Hematopoietic multipotent progenitor cell (in vitro differentiated cells): Measurements from ENCODE around the gene ESR1. TPM values are rescaled to one million over a fixed set of nuclear protein-coding genes. Genes with fewer than 3 reads are reported as not detected.

ENCODE experiments used
- DNase-seq, 3 donors: peaks; one replicate each; pipeline ENCODE4 v3.0.0-alpha.2; 2011 to 2015; ENCODE audit warnings: low read depth in 2 of 3, low spot score in 2 of 3
- total RNA-seq: library from RNA; depleted of rRNA; stranded (reverse); fragments of >200 nt; gene quantifications from one replicate; pipeline ENCODE4 v1.2.3, GENCODE V29; 2012

ESR1 gene
- total RNA-seq, 1 donor: 1.9 TPM

DNA sequence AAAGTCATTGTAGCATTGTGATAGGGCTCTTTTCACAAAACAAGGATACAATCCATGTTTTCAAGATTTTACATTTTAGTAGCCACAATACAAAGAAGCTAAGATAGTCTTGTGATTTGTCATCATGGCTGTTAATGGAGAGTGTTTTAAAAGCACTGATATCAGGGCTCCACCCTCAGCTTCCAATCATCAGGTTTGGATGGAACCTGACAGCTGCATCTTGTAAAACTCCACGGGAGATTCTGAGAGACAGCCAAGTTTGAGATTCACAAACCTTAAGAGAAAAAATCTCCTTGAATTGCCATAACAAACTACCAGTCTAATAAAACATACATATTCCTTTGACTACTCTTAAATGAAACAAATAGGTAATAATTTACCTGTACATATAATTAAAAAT is 280.2 kb downstream of the ESR1 start:
- DNase-seq: no peak

DNA sequence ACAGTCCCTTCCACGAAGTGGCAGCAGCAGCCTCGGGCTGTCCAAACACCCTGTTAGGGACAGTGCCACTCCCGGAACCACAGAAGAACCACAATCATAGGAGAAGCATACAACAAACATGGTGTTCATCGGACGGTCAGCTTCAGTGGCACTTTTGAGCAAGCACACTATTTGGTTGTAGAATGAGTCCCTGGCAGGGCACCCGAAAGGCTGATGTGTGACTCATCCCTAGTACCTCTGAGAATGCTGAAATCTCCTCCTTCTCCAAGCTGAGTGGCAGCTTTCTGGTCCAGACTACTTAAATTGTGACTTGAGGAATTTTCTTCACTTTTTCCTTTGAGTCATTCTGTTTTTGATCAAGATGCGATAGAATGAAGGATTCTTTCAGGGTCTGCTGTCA is 282.5 kb downstream of the ESR1 start:
- DNase-seq: no peak

DNA sequence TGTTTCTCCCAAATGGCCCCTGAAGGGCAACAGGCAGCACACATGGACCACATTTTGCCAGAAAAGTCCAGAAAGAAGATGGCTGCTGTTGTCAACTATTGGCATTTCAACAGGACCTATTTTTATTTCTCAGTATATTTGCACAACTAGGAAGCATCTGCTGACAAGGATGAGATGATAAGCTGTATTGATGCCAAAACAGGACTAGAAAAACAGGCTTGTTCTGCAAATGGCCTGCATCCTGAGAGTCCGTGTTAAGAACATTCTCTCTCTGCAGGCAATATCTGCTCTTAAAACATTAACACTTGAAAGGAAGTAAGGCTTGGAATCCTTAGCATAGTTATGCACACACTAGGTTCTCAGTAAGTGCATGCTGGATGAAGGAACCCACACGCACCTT is 283.7 kb downstream of the ESR1 start:
- no peak for DNase-seq

DNA sequence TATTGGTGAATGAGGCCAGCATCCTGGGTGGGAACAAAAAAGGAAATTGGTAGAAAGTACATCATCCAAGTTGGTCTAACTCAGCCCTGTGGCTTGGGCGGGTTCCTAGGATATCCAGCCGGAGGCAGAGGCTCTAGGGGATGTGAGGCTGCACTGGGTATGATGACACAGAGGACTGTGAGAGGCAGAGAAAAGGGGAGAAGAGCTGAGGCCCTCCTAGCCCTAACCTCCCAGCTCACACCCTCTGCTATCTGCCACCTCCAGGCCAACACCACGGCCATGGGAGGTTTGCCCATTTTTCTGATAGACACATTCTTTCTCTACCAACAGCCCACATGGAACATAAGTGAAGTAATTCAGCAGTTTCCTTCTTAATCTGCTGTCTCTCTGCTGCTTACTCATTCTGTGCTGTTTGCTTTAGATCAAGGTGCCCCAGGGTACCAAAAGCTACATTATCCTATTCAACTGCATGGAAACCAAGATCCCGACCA is 284.4 kb downstream of the ESR1 start:
- no peak for DNase-seq

DNA sequence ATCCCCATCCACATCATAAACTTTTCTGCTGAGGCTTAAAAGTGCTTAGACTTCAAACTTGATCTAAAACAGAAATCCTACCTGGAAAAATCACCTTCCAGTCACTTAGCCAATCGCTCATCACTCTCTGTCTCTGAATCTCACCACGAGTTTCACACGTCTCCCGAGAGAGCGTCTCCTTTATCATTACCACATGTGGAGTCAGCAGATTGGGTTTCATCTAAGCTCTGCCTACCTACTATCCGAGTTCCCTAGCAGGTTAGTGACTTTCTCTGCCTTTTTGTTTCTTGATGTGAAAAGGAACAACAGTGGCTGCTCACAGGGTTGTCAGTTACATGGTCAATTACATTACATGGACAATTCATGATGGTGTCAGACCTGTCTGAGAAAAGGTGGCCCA is 286.2 kb downstream of the ESR1 start:
- DNase-seq: no peak

DNA sequence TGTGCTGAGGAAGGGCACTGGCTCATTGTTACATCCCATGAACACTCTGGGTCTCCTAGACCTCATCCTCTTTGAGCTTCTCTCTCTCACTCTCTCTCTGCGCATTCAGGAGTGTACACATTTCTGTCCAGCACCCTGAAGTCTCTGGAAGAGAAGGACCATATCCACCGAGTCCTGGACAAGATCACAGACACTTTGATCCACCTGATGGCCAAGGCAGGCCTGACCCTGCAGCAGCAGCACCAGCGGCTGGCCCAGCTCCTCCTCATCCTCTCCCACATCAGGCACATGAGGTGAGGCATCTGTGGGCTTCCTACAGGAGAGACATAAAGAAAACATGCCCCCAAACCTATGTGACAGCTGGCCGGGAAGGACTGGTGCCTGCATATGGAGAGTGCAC is 286.8 kb downstream of the ESR1 start:
- no peak for DNase-seq

DNA sequence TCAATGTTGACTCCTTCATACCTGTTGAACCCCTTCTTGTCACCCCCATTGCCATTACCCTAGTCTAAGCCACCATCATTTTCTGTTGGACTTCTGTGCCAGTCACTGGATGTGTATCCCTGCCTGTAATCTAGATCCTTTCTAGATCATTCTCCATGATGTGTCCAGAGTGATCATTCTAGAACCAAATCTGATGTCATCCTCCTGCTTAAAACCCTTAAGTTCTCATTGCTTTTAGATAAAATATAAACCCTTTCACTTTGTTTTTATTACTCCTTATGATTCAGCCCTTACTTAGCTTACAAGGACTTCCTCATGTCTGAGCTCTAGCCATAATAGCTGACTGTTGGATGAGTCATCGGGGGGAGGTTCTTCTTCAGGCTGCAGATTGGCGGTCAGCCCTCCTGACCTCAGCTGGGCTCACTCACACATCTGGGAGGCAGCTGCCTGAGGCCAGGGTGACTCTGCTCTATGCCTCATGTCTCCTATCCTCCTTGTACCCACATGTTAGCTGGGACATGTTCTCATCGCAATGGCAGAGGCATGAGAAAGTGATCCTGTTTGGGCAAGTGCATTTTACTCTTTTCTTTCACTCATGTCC is 287.6 kb downstream of the ESR1 start:
- DNase-seq: peak in 2 of 3 donors; percentile 39 to 62

DNA sequence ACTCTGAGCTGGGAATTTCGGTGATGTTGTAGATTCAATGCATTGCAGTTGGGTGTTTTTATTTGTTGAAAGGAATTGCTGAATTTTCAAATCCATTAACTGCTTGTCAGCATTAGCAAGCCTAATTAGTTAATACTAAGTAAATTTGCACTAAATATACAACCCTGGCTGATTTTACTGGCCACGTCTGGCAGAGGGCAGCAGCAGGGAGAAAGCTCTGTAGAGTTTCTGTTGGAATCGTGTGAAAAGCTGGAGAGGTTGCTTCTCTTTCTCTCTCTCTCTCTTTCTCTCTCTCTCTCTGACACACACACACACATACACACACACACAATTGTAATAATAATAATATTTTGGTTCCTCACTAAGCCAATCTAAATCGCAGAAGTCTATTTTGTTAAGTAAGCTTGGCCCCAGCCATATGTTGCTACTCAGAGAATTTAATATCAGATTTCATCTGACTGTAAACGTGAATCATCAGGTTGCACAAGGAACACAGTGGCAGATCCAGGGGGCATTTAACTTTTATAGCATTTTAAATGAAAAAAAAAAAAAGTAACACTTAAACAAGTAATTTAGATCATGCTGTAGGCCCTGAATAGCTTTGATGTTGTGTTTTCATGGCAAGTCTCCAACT is 289.5 kb downstream of the ESR1 start:
- DNase-seq: no peak

DNA sequence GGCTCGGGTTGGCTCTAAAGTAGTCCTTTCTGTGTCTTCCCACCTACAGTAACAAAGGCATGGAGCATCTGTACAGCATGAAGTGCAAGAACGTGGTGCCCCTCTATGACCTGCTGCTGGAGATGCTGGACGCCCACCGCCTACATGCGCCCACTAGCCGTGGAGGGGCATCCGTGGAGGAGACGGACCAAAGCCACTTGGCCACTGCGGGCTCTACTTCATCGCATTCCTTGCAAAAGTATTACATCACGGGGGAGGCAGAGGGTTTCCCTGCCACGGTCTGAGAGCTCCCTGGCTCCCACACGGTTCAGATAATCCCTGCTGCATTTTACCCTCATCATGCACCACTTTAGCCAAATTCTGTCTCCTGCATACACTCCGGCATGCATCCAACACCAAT is 291.2 kb downstream of the ESR1 start:
- DNase-seq: no peak

DNA sequence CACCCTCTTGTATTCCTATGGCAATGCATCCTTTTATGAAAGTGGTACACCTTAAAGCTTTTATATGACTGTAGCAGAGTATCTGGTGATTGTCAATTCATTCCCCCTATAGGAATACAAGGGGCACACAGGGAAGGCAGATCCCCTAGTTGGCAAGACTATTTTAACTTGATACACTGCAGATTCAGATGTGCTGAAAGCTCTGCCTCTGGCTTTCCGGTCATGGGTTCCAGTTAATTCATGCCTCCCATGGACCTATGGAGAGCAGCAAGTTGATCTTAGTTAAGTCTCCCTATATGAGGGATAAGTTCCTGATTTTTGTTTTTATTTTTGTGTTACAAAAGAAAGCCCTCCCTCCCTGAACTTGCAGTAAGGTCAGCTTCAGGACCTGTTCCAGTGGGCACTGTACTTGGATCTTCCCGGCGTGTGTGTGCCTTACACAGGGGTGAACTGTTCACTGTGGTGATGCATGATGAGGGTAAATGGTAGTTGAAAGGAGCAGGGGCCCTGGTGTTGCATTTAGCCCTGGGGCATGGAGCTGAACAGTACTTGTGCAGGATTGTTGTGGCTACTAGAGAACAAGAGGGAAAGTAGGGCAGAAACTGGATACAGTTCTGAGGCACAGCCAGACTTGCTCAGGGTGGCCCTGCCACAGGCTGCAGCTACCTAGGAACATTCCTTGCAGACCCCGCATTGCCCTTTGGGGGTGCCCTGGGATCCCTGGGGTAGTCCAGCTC is 292.1 kb downstream of the ESR1 start:
- no peak for DNase-seq

DNA sequence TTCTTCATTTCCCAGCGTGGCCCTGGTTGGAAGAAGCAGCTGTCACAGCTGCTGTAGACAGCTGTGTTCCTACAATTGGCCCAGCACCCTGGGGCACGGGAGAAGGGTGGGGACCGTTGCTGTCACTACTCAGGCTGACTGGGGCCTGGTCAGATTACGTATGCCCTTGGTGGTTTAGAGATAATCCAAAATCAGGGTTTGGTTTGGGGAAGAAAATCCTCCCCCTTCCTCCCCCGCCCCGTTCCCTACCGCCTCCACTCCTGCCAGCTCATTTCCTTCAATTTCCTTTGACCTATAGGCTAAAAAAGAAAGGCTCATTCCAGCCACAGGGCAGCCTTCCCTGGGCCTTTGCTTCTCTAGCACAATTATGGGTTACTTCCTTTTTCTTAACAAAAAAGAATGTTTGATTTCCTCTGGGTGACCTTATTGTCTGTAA is 292.7 kb downstream of the ESR1 start:
- no peak for DNase-seq

DNA sequence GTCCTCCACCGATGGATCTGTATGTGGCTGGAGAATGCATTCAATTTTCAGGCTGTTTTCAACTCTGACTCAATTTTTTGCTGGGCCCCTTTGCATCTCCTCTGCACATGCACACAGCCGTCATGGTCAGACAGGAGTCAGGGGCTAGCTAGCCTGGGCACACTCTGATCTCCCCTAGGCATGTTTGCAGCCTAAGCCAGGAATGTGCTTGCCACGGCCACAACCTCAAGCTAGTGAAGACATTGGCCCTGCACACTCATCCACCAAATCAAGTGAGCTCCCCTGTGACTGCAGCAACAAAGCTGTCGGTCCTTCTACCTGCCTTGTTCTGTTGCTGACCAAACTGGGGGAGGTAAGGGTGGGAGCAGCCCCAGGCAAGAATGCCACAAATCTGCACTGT is 300.5 kb downstream of the ESR1 start:
- DNase-seq: no peak

DNA sequence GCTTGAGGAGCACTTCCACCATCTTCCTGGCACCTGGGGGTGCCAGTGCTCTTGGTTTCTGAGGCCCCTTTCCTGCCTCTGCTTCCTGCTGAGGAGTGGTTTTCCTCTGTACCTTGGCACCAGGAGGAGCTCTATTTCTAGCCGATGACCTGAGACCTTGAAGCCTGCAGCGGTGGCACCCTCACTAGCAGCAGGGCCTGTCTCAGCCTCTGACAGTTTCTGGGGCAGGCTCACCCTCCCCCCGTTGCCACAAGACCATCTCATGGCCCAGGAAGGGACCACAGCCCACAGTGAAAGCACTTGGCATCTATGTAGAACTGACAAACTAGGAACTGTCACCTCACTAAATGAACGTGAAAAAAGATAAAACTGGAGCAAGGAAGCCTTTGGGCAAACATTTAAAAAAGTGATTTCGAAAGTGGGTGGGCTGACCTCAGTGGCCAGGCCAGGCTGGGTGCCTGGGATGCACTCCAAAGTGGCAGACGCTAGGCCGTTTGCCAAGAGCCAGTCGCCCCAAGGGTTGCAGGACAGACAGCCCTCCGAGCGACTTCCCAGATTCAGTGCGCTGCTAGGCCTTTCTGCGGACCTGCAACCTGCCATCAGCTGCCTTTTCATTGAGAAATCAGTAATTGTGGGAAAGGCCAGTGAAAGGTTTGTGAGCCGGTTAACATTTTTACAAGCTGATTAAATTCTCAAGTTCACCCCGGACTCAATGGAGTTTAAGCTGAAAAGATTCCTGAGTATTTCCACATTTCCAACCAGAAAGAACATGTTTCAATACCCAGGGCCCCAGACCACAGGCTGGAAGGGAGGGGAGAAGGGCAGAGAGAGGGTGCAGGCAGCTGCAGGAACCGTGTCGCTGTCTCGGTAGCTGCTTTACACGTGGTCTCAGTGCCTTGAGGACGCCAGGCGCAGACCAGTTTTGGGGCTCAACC is 303.7 kb downstream of the ESR1 start:
- DNase-seq: peak in 1 of 3 donors; percentile 32

DNA sequence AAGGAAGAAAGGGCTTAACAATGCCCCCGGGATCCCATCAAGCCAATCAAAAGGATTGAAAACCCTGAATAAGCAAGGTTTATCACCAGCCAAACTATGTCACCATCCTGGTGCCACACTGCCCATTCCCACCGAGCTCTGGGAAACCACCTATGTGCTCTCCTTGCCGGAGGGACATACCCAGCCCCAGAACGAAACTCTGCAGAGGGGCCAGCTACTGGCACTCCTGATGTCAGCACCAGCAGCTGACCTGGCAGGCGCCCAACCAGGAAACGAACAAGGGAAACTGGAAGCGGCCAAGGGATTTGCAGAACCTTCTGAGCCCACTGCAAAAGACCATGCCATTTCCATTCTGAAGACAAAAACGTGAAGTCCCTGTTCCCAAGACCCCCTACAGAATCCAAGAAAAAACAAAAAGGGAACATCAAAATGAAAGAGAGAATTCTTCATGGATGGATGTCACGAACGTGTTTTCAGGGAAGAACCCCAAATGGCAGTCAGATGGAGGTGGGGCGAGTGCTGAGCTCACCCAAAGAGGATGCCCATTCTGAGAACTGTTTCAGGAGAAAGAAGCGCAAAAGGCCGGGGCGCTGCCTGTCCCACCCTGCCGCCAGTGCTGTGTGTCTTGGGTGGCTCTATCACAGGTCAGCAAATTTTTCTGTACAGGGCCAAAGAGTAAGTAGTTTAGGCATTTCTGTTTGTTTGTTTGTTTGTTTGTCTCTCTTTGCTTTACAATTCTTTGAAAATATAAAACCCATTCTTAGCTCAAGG is 305.2 kb downstream of the ESR1 start:
- DNase-seq: peak in 1 of 3 donors; percentile 22

DNA sequence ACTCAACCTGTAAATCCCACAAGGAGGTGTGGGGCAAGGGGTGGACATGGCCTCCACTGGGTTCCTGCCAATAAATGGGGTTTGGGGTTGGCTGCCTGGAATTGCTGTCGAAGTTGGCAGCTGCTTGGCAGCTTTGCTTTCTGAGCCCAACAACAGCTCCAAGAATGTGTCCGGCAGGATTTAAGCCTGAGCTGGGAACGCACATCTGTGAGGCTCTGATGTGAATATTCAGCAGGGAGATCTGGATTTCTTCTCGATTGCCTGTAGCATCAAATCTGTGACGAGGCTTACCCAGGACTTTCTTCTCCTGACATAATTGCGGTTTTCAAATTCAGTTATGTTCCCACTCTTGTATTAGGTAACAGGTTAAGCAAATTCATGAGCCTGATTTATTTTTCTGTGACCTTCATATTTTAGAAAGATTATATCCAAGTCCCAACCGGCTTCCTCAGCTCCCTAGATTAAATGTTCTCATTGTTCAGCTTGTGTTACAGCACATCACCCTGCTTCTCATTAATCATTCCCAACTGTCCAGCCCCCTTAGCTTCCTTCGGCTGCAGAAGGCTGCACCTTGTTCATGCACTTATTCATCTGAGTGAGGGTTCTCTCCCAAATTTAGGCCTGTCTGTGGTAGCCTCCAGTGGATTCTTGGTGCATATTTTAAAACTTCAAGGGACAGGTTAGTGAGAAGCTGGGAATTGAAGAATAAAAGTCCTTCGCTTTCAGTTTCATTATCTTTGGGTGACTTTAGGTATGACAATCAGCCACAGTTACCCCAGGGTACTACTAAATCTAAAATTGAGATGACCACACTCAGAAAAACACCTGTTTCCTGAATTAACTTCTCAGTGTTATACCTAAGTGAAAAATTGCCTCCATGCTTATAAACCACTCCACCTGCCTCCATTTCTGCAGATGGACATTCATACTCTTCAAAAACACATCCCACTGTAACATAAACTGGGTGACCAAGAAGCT is 310.0 kb downstream of the ESR1 start:
- DNase-seq: peak in 1 of 3 donors; percentile 22

DNA sequence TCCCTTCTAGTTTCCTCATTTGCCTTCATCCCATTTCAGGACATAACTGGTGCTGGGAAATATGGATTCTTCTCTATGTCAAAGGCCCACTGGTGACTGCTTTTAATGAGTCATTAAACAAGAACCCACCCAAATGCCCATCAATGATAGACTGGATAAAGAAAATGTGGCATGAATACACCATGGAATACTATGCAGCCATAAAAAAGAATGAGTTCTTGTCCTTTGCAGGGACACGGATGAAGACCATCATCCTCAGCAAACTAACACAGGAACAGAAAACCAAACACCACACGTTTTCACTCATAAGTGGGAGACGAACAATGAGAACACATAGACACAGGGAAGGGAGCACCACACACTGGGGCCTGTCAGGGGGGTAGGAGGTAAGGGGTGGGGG is 310.7 kb downstream of the ESR1 start:
- DNase-seq: no peak

DNA sequence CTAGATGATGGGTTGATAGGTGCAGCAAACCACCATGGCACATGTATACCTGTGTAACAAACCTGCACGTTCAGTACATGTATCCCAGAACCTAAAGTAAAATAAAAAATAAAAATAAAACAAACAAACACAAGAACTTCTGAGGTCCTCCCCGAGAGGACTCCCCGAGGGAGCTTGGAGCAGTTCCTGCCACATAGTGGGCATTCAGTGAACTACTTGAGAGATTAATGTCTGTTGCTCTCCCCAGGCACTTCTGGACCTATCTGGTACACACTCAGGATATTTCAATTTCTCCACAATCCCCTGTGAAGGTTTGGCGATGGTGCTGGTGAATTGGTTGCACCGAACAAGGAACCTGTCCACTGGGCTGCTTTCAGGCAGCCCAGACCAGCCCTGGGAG is 311.2 kb downstream of the ESR1 start:
- no peak for DNase-seq

DNA sequence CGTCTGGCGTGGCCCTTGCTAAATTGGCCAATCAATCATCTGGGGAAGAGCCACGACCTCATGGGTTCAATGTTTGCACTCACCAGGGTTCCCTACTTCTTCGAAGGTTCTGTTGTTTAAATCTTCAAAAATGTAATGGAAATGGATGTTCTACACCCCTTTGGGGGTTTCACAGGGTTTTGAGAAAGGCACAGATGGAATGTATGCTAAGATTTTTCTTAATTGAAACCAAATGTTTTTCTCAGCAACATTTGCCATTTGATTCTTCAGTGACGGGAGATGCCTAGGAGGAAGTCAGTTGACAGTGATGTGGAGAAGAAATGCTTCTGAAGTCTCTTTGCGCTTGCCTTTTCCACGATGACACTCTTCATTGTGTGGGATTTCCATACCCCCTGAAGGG is 312.3 kb downstream of the ESR1 start:
- DNase-seq: no peak

DNA sequence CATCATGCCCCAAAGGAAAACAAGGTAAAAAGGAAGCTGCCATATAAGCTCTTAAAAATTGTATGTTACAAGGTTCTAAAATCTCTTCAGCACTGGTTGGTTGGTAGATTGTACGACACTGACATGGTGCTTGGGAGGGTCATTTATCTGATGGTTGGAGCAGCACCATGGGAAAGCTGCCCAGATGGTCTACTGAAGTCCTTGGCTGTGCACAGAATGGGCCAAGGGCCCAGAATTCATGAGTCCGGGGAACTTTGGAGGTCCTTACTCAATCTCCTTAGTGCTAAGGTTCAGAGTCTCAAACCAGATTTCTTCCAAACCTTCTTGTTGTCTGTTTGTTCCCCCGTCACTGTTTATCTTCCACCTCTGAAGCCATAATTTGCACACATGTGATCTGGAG is 314.4 kb downstream of the ESR1 start:
- no peak for DNase-seq
